ENCODE results near the gene TMOD3.

Gene TMOD3

DNA sequence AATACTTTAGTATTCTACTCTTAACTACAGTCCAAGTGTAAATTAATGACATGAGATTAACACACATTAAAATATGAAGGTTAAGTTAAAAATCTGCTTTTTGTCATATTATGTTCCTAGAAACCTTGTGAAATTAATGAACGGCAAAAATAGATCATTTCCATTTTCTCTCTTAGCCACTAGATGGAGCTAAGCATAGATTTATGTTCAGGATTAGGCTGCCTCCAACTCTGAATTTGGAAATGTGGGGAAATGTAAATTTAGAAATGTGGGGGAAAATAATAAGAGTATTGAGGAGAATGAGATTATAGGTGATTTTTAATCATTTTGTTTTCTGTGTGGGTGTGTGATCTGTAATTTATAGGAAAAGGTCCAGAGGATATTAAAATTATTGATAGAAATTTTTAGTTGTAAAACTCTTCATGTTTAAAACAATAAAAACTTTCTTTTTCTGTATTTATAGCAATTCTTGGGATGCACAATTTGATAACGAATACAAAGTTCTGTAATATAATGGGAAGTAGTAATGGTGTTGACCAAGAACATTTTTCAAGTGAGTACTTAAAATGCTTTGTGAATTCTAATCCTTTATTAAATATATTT lies 59.2 kb downstream of the TMOD3 start:
- TF ChIP-seq GATA2 (IDR thresholded peaks at IDR 0.05; ENCODE audit: low read depth, low read length) (no peak), GATA3 (IDR thresholded peaks at IDR 0.05; ENCODE audit: low read depth, low read length) (no peak)

- TF ChIP-seq GATA2 (IDR thresholded peaks at IDR 0.05; ENCODE audit: low read depth, low read length) (no peak), GATA3 (IDR thresholded peaks at IDR 0.05; ENCODE audit: low read depth, low read length) (no peak)
Observed at GRCh38 chr15:51889486-51889885, 60.0 kb downstream of the TMOD3 start.

- TF ChIP-seq GATA2 (IDR thresholded peaks at IDR 0.05; ENCODE audit: low read depth, low read length), result no peak
- TF ChIP-seq GATA3 (IDR thresholded peaks at IDR 0.05; ENCODE audit: low read depth, low read length), result no peak
Observed at GRCh38 chr15:51904421-51904820, 75.0 kb downstream of the TMOD3 start.

GRCh38 chr15:51904931-51905330 lies 75.5 kb downstream of the TMOD3 start:
- TF ChIP-seq GATA2 (IDR thresholded peaks at IDR 0.05; ENCODE audit: low read depth, low read length) (no peak), GATA3 (IDR thresholded peaks at IDR 0.05; ENCODE audit: low read depth, low read length) (no peak)

GRCh38 chr15:51907136-51907862 lies 77.8 kb downstream of the TMOD3 start:
- no peak for TF ChIP-seq GATA3 (IDR thresholded peaks at IDR 0.05; ENCODE audit: low read depth, low read length)
- no peak for TF ChIP-seq GATA2 (IDR thresholded peaks at IDR 0.05; ENCODE audit: low read depth, low read length)

DNA sequence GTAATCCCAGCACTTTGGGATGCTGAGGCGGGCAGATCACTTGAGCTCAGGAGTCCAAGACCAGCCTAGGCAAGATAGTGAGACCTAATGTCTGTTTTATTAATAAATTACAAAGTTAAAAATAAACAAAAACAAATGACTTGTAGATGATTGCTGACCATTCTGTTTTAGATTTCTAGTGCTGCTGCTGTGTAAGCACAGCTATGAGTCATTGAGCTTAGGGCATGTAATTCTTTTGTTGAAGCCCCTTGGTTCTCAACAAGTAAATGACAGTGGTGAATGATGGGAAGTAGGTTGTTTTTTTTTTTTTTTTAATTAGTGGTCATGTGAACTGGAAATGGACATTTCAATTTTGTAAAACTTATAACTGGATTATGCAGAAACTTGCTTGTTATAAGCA lies 78.9 kb downstream of the TMOD3 start:
- TF ChIP-seq GATA2 (IDR thresholded peaks at IDR 0.05; ENCODE audit: low read depth, low read length) (no peak), GATA3 (IDR thresholded peaks at IDR 0.05; ENCODE audit: low read depth, low read length) (no peak)

DNA sequence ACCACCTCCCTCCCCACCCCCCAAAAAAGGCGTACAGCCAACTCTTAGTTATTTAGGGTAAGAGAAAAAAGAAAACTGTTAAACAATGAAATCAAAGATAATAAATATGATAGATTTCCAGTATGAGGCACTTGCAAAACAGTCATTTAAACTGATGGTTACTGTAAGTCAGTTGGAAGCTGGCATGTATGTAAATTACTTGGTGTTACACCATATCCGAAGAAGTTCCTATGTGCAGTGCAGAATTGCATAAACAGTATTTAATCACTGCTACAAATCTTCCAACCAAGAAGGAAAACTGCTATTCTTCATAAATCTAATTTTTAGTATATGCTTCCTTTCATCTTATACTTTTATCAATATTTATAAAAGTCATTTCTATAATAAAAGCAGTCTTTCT lies 80.1 kb downstream of the TMOD3 start:
- TF ChIP-seq GATA2 (IDR thresholded peaks at IDR 0.05; ENCODE audit: low read depth, low read length) (no peak), GATA3 (IDR thresholded peaks at IDR 0.05; ENCODE audit: low read depth, low read length) (no peak)

DNA sequence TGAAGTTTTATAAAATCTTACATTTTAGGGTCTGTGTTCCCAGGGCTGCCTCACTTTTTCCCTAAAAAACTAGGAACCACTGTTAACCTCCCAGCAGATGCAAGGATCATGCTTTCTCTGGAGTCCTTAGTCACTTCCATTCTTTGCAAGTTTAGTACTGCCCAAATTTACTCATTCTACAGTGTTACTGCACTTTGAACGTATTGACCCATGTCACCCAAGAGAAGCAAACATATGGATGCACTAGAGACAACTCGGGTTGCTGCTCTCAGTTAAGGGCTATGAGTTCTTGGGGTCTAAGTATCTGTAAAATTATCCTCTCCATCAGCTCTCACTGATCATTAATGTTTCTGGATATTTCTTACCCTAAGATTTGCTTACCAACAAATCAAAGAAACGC lies 83.1 kb downstream of the TMOD3 start:
- no peak for TF ChIP-seq GATA3 (IDR thresholded peaks at IDR 0.05; ENCODE audit: low read depth, low read length)
- no peak for TF ChIP-seq GATA2 (IDR thresholded peaks at IDR 0.05; ENCODE audit: low read depth, low read length)

GRCh38 chr15:51917493-51917892 lies 88.0 kb downstream of the TMOD3 start:
- TF ChIP-seq GATA3 (IDR thresholded peaks at IDR 0.05; ENCODE audit: low read depth, low read length) (no peak), GATA2 (IDR thresholded peaks at IDR 0.05; ENCODE audit: low read depth, low read length) (no peak)

DNA sequence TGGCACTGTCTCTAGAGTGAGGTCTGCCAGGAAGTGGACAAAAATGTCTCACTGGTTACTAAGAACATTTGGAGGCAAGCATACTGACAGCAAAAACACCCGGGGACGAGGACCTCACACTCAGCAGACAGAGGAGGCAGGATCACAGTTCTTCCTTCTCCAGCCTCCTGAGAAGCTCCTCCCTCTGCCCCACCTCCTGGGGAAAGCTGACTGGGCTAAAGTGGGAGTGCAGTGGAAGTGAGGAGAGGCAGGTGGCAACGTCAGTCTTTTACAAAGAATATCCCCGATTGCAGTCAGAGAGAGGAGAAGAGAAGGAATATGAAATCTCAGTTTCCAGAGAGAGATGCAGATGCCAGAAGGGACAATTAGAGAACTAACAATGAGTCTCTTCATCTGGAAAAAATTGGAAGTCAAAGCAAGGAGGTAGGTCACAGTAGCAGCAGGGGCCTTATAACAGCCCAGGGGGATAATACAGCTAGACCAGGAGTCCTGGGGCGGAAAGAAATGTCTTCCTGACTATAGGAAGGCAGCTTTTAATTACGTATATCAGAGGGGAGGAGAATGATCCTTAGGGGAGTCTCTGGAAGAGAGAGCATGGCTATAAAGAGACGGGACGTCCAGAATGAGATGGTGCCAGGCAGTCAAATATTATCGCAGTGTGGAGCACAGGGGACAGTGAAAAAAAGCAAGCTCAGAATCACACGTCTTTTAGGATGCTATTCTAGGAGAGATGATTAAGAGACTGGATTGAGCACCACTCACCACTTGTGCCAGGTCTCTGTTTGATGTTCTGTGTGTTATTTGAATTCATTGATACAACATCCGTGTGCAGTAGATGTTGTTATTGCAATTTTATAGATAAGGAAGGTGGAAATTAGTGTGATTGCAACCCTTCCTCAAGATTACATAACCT lies 95.0 kb downstream of the TMOD3 start:
- no peak for TF ChIP-seq GATA2 (IDR thresholded peaks at IDR 0.05; ENCODE audit: low read depth, low read length)
- no peak for TF ChIP-seq GATA3 (IDR thresholded peaks at IDR 0.05; ENCODE audit: low read depth, low read length)

DNA sequence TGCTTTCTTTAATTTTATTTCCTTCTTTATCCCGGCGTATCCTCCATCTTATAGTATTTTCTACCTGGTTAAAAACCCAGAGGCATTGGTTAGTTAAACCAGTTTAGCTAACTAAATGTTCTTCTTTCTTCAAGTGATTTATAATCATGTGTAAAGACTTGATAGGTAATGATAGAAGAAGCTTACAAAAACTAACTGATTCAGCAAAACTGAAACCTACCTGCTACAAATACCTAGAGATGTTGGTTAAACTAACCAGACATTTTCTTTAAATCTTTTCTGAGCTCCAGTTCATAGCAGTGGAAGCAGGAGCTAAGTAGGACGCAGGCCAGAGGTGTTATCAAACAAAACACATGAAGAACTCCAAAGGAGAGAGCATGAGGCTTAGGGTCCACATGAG lies 97.4 kb downstream of the TMOD3 start:
- TF ChIP-seq GATA3 (IDR thresholded peaks at IDR 0.05; ENCODE audit: low read depth, low read length) (no peak), GATA2 (IDR thresholded peaks at IDR 0.05; ENCODE audit: low read depth, low read length) (no peak)

GRCh38 chr15:51931016-51931415 lies 101.6 kb downstream of the TMOD3 start:
- TF ChIP-seq GATA2 (IDR thresholded peaks at IDR 0.05; ENCODE audit: low read depth, low read length) (no peak), GATA3 (IDR thresholded peaks at IDR 0.05; ENCODE audit: low read depth, low read length) (no peak)

- TF ChIP-seq GATA2 (IDR thresholded peaks at IDR 0.05; ENCODE audit: low read depth, low read length) (no peak), GATA3 (IDR thresholded peaks at IDR 0.05; ENCODE audit: low read depth, low read length) (no peak)
Observed at GRCh38 chr15:51931638-51932037, 102.2 kb downstream of the TMOD3 start.

DNA sequence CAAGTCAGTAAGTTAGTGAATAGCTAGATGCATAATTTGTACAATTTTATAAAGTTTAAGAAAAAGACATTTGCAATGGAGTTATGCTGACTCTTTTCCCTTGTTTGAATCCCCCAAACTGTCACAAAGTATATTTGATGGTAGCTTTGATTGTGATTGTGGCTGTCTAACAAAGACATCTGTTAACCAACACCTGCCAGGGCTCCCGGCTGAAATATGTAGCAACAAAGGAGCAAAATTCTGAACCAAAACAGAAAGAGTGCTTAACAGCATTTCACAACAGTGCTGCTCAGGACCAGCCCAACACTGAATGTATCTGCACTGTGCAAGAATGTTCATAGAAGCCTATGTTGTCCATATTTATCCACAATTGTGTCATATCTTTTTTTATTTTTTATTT lies 102.7 kb downstream of the TMOD3 start:
- no peak for TF ChIP-seq GATA2 (IDR thresholded peaks at IDR 0.05; ENCODE audit: low read depth, low read length)
- TF ChIP-seq GATA3 (IDR thresholded peaks at IDR 0.05; ENCODE audit: low read depth, low read length), result no peak

Measured in SH-SY5Y (cell line).